PC-3 (cell line): ENCODE data around the gene XPNPEP1. TPM values are rescaled to one million over a fixed set of nuclear protein-coding genes. Genes with fewer than 3 reads are reported as not detected.

Source experiments
- ATAC-seq: fragments of 200-7000 bp; cut with Tn5 transposase; 2 replicates; pipeline ENCODE4 v1.9.1; 2020; ENCODE audit warnings: mild to moderate bottlenecking, moderate library complexity
- BruUV-seq: library from RNA; stranded (reverse); fragments of 400-500 nt; replicated peaks from 2 replicates; lab custom pipeline; 2021; lab: Mats Ljungman, UMichigan
- CTCF ChIA-PET: fragments of 300-600 bp; sonication (Branson Sonifier 250); formaldehyde crosslinking; loops from one replicate; lab custom pipeline; 2022; ENCODE audit warnings: antibody characterized with exemption; lab: Charles Lee
- POLR2A ChIA-PET: fragments of 300-600 bp; sonication (Branson Sonifier 250); formaldehyde crosslinking; loops from one replicate; lab custom pipeline; 2022; ENCODE audit warnings: antibody characterized with exemption; ENCODE audit not compliant: unreplicated experiment; lab: Charles Lee
- DNase-seq: peaks from one replicate; pipeline ENCODE4 v3.0.0-alpha.2; 2015
- H2AFZ ChIP-seq: fragments of 300-600 bp; sonication (generic); 2 replicates; pipeline ENCODE4 v1.6.0; 2016; ENCODE audit warnings: antibody characterized with exemption, low read length
- H3F3A ChIP-seq: fragments of 300-600 bp; sonication (generic); one replicate; pipeline ENCODE4 v1.6.0; 2017; ENCODE audit warnings: antibody characterized with exemption, low read length, control low read depth, mild to moderate bottlenecking; ENCODE audit not compliant: unreplicated experiment
- H3K27ac ChIP-seq: fragments of 300-600 bp; sonication (generic); 2 replicates; pipeline ENCODE4 v1.5.1; 2016; ENCODE audit warnings: mild to moderate bottlenecking, low read length
- H3K27me3 ChIP-seq: fragments of 300-600 bp; sonication (generic); 2 replicates; pipeline ENCODE4 v1.6.1; 2016; ENCODE audit warnings: low read length, mixed read lengths
- H3K36me3 ChIP-seq: fragments of 300-600 bp; sonication (generic); 2 replicates; pipeline ENCODE4 v1.6.1; 2016; ENCODE audit warnings: low read depth, mixed run types, low read length, mixed read lengths
- H3K4me1 ChIP-seq: fragments of 300-600 bp; sonication (generic); 2 replicates; pipeline ENCODE4 v1.5.1; 2016; ENCODE audit warnings: low read length; ENCODE audit not compliant: insufficient read depth
- H3K4me2 ChIP-seq: fragments of 300-600 bp; sonication (generic); 2 replicates; pipeline ENCODE4 v1.6.0; 2016; ENCODE audit warnings: low read length
- H3K4me3 ChIP-seq: fragments of 300-600 bp; sonication (generic); 2 replicates; pipeline ENCODE4 v1.5.1; 2016; ENCODE audit warnings: mild to moderate bottlenecking, low read length, mixed read lengths
- H3K79me2 ChIP-seq: fragments of 300-600 bp; sonication (generic); 2 replicates; pipeline ENCODE4 v1.6.1; 2017; ENCODE audit warnings: low read length, mixed read lengths
- H3K9ac ChIP-seq: fragments of 300-600 bp; sonication (generic); 2 replicates; pipeline ENCODE4 v1.6.0; 2016; ENCODE audit warnings: mild to moderate bottlenecking, low read length
- H3K9me2 ChIP-seq: fragments of 300-600 bp; sonication (generic); replicated peaks from 2 replicates; pipeline ENCODE4 v1.6.1; 2016; ENCODE audit warnings: mixed run types, low read length, mixed read lengths
- H3K9me3 ChIP-seq: fragments of 300-600 bp; sonication (generic); 2 replicates; pipeline ENCODE4 v1.6.1; 2016; ENCODE audit warnings: low read length, mixed read lengths
- H4K20me1 ChIP-seq: fragments of 300-600 bp; sonication (generic); 2 replicates; pipeline ENCODE4 v1.6.1; 2016; ENCODE audit warnings: low read length, mixed read lengths
- CTCF ChIP-seq: fragments of 300-600 bp; sonication (generic); conservative IDR thresholded peaks from 2 replicates; pipeline ENCODE4 v1.5.1; 2017; ENCODE audit warnings: antibody characterized with exemption, low read depth, mild to moderate bottlenecking, low read length
- EZH2 ChIP-seq: fragments of 300-600 bp; sonication (generic); IDR thresholded peaks from one replicate; pipeline ENCODE4 v1.6.1; 2017; ENCODE audit warnings: antibody characterized with exemption, mild to moderate bottlenecking, low read length; ENCODE audit not compliant: unreplicated experiment
- EZH2phosphoT487 ChIP-seq: fragments of 300-600 bp; sonication (generic); IDR thresholded peaks from 2 replicates; pipeline ENCODE4 v1.6.1; 2018; ENCODE audit warnings: mild to moderate bottlenecking, antibody characterized with exemption, low read length, borderline replicate concordance
- intact Hi-C: fragments of 100-400 bp; cut with micrococcal nuclease; formaldehyde crosslinking; loops from 2 replicates; pipeline ENCODE4 v1.9.0; 2023
- total RNA-seq: library from RNA; depleted of rRNA; stranded (reverse); fragments of >200 nt; gene quantifications from 2 replicates; pipeline ENCODE4 v1.2.3, GENCODE V29; 2014

XPNPEP1 gene
- total RNA-seq, 1 experiment from 2014 or later, result 77.3 TPM

GRCh38 chr10:109940117-109940516 is 16.8 kb upstream of the XPNPEP1 start:
- no TSS peak for BruUV-seq
- ATAC-seq (no peak), DNase-seq (no peak)
- ChIA-PET CTCF (no interaction called here), POLR2A (no interaction called here)
- Histone ChIP-seq H4K20me1 (no peaks in the 10 kb centered on the region), H3K4me1 (peaks cover 2% of the 10 kb centered on the region), H3F3A (no peaks in the 10 kb centered on the region), H3K9me2 (no peaks in the 10 kb centered on the region), H3K27me3 (no peaks in the 10 kb centered on the region), H3K9me3 (no peaks in the 10 kb centered on the region), H3K79me2 (no peaks in the 10 kb centered on the region), H3K4me3 (no peak overlapping the region), H3K27ac (no peak overlapping the region), H3K9ac (no peak overlapping the region), H3K36me3 (no peaks in the 10 kb centered on the region), H3K4me2 (no peak overlapping the region), H2AFZ (no peak overlapping the region)
- TF ChIP-seq EZH2 (no peak), EZH2phosphoT487 (no peak), CTCF (no peak)
- intact Hi-C loops, result no loop called here

DNA sequence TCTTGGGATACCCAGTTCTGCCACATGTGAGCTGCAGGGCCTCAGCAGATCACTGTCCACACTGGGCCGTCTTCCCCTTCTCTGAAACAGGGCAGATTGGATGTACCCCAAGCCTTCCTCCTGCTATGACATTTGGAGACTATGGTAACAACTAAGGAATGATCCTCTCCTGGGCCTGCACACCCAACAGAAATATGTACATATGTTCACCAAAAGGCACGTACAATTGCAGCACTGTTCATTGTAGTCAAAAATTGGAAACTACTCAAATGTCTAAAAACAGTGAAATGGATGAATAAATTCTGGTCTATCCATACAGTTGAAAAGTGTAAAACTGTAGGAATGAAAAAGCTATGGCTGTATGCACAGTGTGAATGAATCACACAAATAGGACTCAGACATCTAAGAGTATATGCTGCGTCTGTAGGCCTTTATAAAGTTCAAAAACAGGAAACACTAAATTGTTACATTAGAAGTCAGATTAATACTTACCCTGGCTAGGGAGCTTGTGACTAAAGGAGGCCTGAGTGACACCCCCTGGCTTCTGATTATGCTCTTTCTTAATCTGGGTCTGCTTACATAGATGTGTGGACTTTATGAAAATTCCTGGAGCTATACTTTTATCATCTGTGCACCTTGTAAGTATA is 16.1 kb upstream of the XPNPEP1 start:
- DNase-seq (no peak), ATAC-seq (no peak)
- Histone ChIP-seq H3K4me1 (peaks cover 5% of the 10 kb centered on the region), H2AFZ (no peak overlapping the region), H3K27me3 (no peaks in the 10 kb centered on the region), H3K79me2 (no peaks in the 10 kb centered on the region), H3K9ac (no peak overlapping the region), H3K9me3 (no peaks in the 10 kb centered on the region), H3F3A (no peaks in the 10 kb centered on the region), H3K36me3 (no peaks in the 10 kb centered on the region), H3K27ac (no peak overlapping the region), H3K9me2 (no peaks in the 10 kb centered on the region), H3K4me2 (no peak overlapping the region), H3K4me3 (no peak overlapping the region), H4K20me1 (no peaks in the 10 kb centered on the region)
- no peak for TF ChIP-seq CTCF
- TF ChIP-seq EZH2, result no peak
- TF ChIP-seq EZH2phosphoT487, result no peak
- ChIA-PET CTCF (no interaction called here), POLR2A (interaction anchor here (0.6 kb wide), 1 partner anchor 269 kb away, joined by 3 read pairs; no protein-coding TSS in a partner anchor)
- BruUV-seq, result no TSS peak
- intact Hi-C loops, result no loop called here

DNA sequence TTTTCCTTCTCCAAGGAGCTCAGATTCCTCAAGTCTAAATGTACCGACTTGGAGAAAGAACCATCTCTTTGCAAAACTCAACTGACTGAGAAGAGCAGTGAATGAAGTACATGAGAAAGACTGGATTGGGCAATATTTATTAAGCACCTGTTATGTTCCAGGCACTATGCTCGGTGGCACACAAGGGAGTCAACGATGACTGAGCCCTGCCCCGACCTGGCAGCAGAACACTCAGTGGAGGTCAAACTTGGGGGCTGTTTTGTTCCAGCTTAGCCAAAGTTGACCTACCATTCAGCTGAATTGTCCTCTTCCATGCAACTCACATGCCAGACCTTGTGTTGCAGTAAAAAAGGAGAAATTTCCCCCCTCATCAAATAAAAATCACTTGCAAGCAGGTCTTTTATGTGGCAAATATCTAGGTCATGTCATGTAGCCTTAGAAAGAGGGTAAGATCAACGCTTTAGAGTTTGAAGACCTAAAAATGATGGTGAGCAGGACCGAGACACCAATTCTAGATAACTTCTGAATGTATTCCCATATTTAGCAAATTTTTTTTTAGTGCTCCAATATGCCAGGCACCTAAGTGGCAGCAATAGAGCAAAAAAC is 14.3 kb upstream of the XPNPEP1 start:
- no peak overlapping the region for H3K9ac ChIP-seq
- intact Hi-C loops, result no loop called here
- POLR2A ChIA-PET, result no interaction called here
- peaks cover 5% of the 10 kb centered on the region for H3K4me1 ChIP-seq
- no peak for ATAC-seq
- H4K20me1 ChIP-seq, result no peaks in the 10 kb centered on the region
- CTCF ChIA-PET, result interaction anchor here (0.6 kb wide), 1 partner anchor 175 kb away, joined by 3 read pairs; no protein-coding TSS in a partner anchor
- H3K36me3 ChIP-seq, result no peaks in the 10 kb centered on the region
- H3K9me2 ChIP-seq, result no peaks in the 10 kb centered on the region
- DNase-seq, result no peak
- no peak overlapping the region for H3K4me2 ChIP-seq
- H3K27ac ChIP-seq, result no peak overlapping the region
- no TSS peak for BruUV-seq
- TF ChIP-seq EZH2phosphoT487 (no peak), EZH2 (no peak), CTCF (no peak)
- no peaks in the 10 kb centered on the region for H3K9me3 ChIP-seq
- H3K4me3 ChIP-seq, result no peak overlapping the region
- H3K79me2 ChIP-seq, result no peaks in the 10 kb centered on the region
- H3F3A ChIP-seq, result no peaks in the 10 kb centered on the region
- H3K27me3 ChIP-seq, result no peaks in the 10 kb centered on the region
- no peak overlapping the region for H2AFZ ChIP-seq
